GM12878 (cell line): ENCODE data around the gene GMPPA.

Experiments
- CTCF ChIP-seq, 3 experiments: IDR thresholded peaks in 2 of 3; conservative IDR thresholded peaks in 1 of 3; 2 replicates each; pipeline ENCODE4 v1.5.1; 2011; ENCODE audit warnings: low read depth in 3 of 3, low read length in 3 of 3, mild to moderate bottlenecking in 3 of 3, control low read depth in 2 of 3, moderate library complexity in 2 of 3, inconsistent platforms in 1 of 3, mixed read lengths in 1 of 3; ENCODE audit not compliant: control insufficient read depth in 2 of 3, insufficient read depth in 1 of 3; ENCODE audit errors: extremely low read depth in 1 of 3
- HCFC1 ChIP-seq: fragments of 150-350 bp; IDR thresholded peaks from 2 replicates; pipeline ENCODE4 v1.6.1; 2014; ENCODE audit warnings: low read length
- MLLT1 ChIP-seq: fragments of 450-650 bp; IDR thresholded peaks from 2 replicates; pipeline ENCODE4 v1.6.1; 2016; ENCODE audit warnings: mild to moderate bottlenecking
- TARDBP ChIP-seq: IDR thresholded peaks from 2 replicates; pipeline ENCODE4 v1.6.1; 2016; ENCODE audit warnings: borderline replicate concordance

DNA sequence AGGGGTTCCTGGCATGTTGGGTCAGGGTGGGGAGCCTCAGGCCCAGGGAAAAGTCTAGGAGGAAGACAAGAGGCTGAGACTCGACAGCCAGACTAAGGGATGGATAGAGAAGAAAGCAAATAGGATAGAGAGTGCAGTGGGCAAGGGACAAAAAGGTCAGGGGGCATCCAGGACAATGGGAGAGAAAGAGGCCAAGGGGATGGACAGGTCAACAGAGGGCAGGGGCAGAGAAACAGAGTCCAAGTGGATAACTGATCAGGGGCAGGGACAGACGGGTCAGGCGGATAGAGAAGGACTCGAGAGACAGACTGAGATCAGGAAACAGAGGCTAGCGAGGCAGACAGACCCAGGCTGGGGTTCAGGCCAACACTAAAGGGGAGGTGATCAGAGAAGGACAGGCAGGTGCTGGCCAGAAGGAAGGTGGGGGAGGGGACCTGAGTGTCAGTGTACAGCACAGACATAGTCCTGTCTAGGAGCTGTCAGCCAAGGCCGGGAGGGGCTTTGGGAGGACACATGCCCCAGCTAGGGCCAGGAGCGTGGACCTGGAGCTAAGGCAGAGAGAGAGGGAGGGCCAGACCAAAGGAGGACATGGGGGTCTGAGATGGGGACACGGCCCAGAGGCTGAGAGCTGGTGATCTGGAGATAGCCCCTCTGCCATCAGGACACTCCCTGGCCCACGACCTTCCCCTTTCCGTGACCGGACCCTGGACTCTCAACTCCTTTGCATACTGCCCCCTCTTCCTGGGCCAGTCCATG lies 27.8 kb downstream of the GMPPA start:
- no peak for TF ChIP-seq MLLT1
- TF ChIP-seq TARDBP: no peak
- no peak for TF ChIP-seq HCFC1
- TF ChIP-seq CTCF (IDR thresholded peaks at IDR 0.05 in 2 of 3, conservative IDR thresholded peaks at IDR 0.05 in 1 of 3; ENCODE audit: control insufficient read depth in 2 of 3, extremely low read depth in 1 of 3, insufficient read depth in 1 of 3, low read depth in 3 of 3, low read length in 3 of 3): no peak
